Neural crest cell (in vitro differentiated cells): ENCODE data around the gene PLK3. TPM values are rescaled to one million over a fixed set of nuclear protein-coding genes. Genes with fewer than 3 reads are reported as not detected.

ENCODE experiments used
- DNase-seq: peaks from one replicate; pipeline ENCODE4 v3.0.0; 2021; ENCODE audit warnings: low read depth, mixed read lengths, low spot score
- H3K27ac Mint-ChIP-seq: one replicate; pipeline ENCODE4 v1.8.0; 2021; ENCODE audit warnings: mild to moderate bottlenecking, mixed read lengths; ENCODE audit not compliant: unreplicated experiment
- H3K27me3 Mint-ChIP-seq: 2 replicates; pipeline ENCODE4 v1.8.0; 2021; ENCODE audit warnings: low read depth, mild to moderate bottlenecking, mixed read lengths
- H3K36me3 Mint-ChIP-seq: 2 replicates; pipeline ENCODE4 v1.8.0; 2021; ENCODE audit warnings: low read depth, mild to moderate bottlenecking, mixed read lengths
- H3K4me1 Mint-ChIP-seq: 2 replicates; pipeline ENCODE4 v1.8.0; 2021; ENCODE audit warnings: mixed read lengths
- H3K4me3 Mint-ChIP-seq: one replicate; pipeline ENCODE4 v1.8.0; 2021; ENCODE audit warnings: mild to moderate bottlenecking, mixed read lengths
- H3K9me3 Mint-ChIP-seq: 2 replicates; pipeline ENCODE4 v1.8.0; 2021; ENCODE audit warnings: mixed read lengths
- CTCF ChIP-seq: fragments of 200-600 bp; sonication (generic); conservative IDR thresholded peaks from 2 replicates; pipeline ENCODE4 v1.5.0; 2021; ENCODE audit warnings: antibody characterized with exemption, mild to moderate bottlenecking
- total RNA-seq: library from RNA; stranded (reverse); gene quantifications from 2 replicates; pipeline ENCODE4 v1.2.1, GENCODE V29; 2021

The PLK3 gene
- total RNA-seq, 1 donor from 2014 or later: 15.3 TPM

- no peak for DNase-seq
- Mint-ChIP-seq H3K9me3 (no peaks in the 10 kb centered on the region), H3K4me3 (no peak overlapping the region), H3K36me3 (peaks cover 9% of the 10 kb centered on the region), H3K27ac (no peak overlapping the region), H3K4me1 (peaks cover 57% of the 10 kb centered on the region), H3K27me3 (peaks cover 4% of the 10 kb centered on the region)
- TF ChIP-seq CTCF: no peak
Measured at GRCh38 chr1:44806025-44806703, 6.0 kb downstream of the PLK3 start.

- no peak for TF ChIP-seq CTCF
- peaks cover 4% of the 10 kb centered on the region for H3K27me3 Mint-ChIP-seq
- peak within 1 kb of the TSS; percentile 100 for H3K27ac Mint-ChIP-seq
- peaks cover 60% of the 10 kb centered on the region for H3K4me1 Mint-ChIP-seq
- H3K4me3 Mint-ChIP-seq: peak within 1 kb of the TSS; percentile 73
- H3K9me3 Mint-ChIP-seq: no peaks in the 10 kb centered on the region
- H3K36me3 Mint-ChIP-seq: peaks cover 9% of the 10 kb centered on the region
- no peak for DNase-seq
Measured at GRCh38 chr1:44806704-44807363, 6.7 kb downstream of the PLK3 start, which contains the start of gene DYNLT4. DYNLT4 (minus strand) TSS chr1:44807351; CDS start chr1:44806668, 683 bp downstream.

- Mint-ChIP-seq H3K27ac (peak overlapping the region; percentile 100), H3K4me1 (peaks cover 57% of the 10 kb centered on the region), H3K9me3 (no peaks in the 10 kb centered on the region), H3K4me3 (peak overlapping the region; percentile 73), H3K36me3 (peaks cover 9% of the 10 kb centered on the region), H3K27me3 (no peaks in the 10 kb centered on the region)
- no peak for TF ChIP-seq CTCF
- peak; percentile 51 for DNase-seq
Measured at GRCh38 chr1:44807364-44808062, 7.3 kb downstream of the PLK3 start.

- Mint-ChIP-seq H3K4me3 (peak within 1 kb of the TSS; percentile 73), H3K27me3 (no peaks in the 10 kb centered on the region), H3K4me1 (peaks cover 49% of the 10 kb centered on the region), H3K27ac (peak within 1 kb of the TSS; percentile 100), H3K36me3 (peaks cover 7% of the 10 kb centered on the region), H3K9me3 (no peaks in the 10 kb centered on the region)
- peak; percentile 70 for DNase-seq
- no peak for TF ChIP-seq CTCF
Measured at GRCh38 chr1:44808063-44808937, 8.1 kb downstream of the PLK3 start, which contains the start of gene BTBD19. BTBD19 (plus strand) TSS chr1:44808523; CDS start chr1:44808821, 298 bp downstream.
